Naive B cell (primary cell): ENCODE measurements around the gene LRMDA. TPM values are rescaled to one million over a fixed set of nuclear protein-coding genes. Genes with fewer than 3 reads are reported as not detected.

ENCODE experiments used
- ATAC-seq, 2 donors: fragments of 150-1000 bp; cut with Tn5 transposase; 2 replicates each; pipeline ENCODE4 v1.10.0; 2021; ENCODE audit warnings: low read depth in 2 of 2, mild to moderate bottlenecking in 2 of 2, moderate library complexity in 2 of 2
- DNase-seq: peaks from one replicate; pipeline ENCODE4 v3.0.0; 2022
- H3K27ac Mint-ChIP-seq, 6 donors: one replicate each; pipeline ENCODE4 v1.8.0; 2020 to 2022; ENCODE audit warnings: mild to moderate bottlenecking in 6 of 6, mixed read lengths in 6 of 6, moderate library complexity in 5 of 6, inconsistent platforms in 2 of 6
- H3K27me3 Mint-ChIP-seq, 3 donors: one replicate each; pipeline ENCODE4 v1.8.0; 2021 to 2022; ENCODE audit warnings: mixed read lengths in 3 of 3, mild to moderate bottlenecking in 1 of 3
- H3K36me3 Mint-ChIP-seq, 2 donors: one replicate each; pipeline ENCODE4 v1.8.0; 2020 to 2022; ENCODE audit warnings: mixed read lengths in 2 of 2, inconsistent platforms in 1 of 2, mild to moderate bottlenecking in 1 of 2
- H3K4me1 Mint-ChIP-seq, 3 donors: one replicate each; pipeline ENCODE4 v1.8.0; 2020 to 2022; ENCODE audit warnings: mixed read lengths in 3 of 3, inconsistent platforms in 1 of 3, mild to moderate bottlenecking in 1 of 3, moderate library complexity in 1 of 3
- H3K4me3 Mint-ChIP-seq, 8 donors: one replicate each; pipeline ENCODE4 v1.8.0; 2020 to 2022; ENCODE audit warnings: mild to moderate bottlenecking in 8 of 8, mixed read lengths in 8 of 8, moderate library complexity in 8 of 8, inconsistent platforms in 2 of 8
- H3K9me3 Mint-ChIP-seq, 7 donors: one replicate each; pipeline ENCODE4 v1.8.0; 2020 to 2022; ENCODE audit warnings: mixed read lengths in 7 of 7, mild to moderate bottlenecking in 5 of 7, inconsistent platforms in 2 of 7, moderate library complexity in 1 of 7
- polyA plus RNA-seq, 6 donors: library from polyadenylated mRNA; unstranded; fragments of 300-500 nt; fragmentation: Illumina TruSeq; gene quantifications; one replicate each; pipeline ENCODE4 v1.2.3, GENCODE V29; 2021; ENCODE audit warnings: low read depth in 6 of 6

The LRMDA gene
- polyA plus RNA-seq, 6 donors from 2014 or later = 2.1 TPM; not detected in 5

DNA sequence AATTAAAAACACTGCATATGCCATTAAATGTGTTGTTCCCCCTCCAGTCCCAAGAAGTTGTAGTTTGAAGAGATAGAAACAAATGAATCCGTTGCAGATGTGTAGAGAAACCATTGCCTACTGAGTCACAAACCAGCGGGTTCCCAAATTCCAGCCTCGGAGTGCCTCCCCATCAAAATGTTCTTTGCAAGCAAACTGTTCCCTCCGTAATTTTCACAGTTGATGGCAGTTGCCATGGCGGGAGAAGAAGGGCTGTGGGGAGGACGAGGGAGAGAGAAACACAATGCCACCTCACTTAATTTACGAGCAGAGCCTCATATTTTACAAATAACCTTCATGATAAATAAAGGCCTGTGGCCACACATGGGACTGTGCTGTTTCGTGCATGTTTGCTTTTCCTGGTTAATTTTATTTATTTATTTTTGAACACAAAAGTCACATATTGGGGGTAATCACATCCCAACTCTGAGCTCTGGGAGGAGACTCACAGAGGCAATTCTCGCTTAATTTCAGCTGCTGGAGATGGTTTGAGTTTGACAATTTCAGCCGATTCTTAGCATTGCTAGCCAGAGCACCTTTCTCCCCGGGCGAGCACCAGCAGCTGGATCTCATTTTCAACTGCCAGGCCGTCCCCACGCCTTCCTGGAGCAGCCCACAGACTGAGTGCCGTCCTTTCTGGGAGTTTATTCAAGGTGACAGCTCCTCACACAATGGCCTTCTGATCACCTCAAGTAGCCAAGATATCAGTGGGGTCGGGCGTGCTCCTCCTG, 1122.0 kb downstream of the LRMDA start:
- H3K36me3 Mint-ChIP-seq = no peaks in the 10 kb centered on the region
- ATAC-seq (no peak), DNase-seq (no peak)
- H3K9me3 Mint-ChIP-seq = no peaks in the 10 kb centered on the region
- H3K27me3 Mint-ChIP-seq = peaks cover 0 to 11% (median 5%) of the 10 kb centered on the region in 3 donors
- H3K4me3 Mint-ChIP-seq = no peak overlapping the region
- no peaks in the 10 kb centered on the region for H3K4me1 Mint-ChIP-seq
- H3K27ac Mint-ChIP-seq = no peak overlapping the region

DNA sequence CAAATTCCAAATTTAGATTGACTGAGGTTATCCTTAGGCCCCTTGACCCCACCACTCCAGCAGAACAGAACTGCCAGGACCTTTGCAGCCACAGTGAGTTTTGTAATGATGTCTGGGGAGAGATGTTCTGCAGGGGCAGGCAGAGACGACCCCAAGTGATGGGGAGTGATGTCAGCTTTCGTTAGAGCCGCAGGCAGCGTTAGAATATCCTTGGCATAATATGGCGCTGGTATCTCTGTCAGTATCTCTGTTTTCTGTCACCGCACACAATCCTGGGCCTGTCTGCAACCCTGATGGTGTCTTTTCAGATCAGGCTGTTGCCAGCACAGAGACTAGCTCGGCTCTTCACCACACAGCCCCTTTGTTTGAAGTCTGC, 1122.6 kb downstream of the LRMDA start:
- H3K27me3 Mint-ChIP-seq = peaks cover 0 to 6% (median 2%) of the 10 kb centered on the region in 3 donors
- no peak overlapping the region for H3K4me3 Mint-ChIP-seq
- no peaks in the 10 kb centered on the region for H3K9me3 Mint-ChIP-seq
- DNase-seq (no peak), ATAC-seq (no peak)
- no peak overlapping the region for H3K27ac Mint-ChIP-seq
- H3K4me1 Mint-ChIP-seq = no peaks in the 10 kb centered on the region
- no peaks in the 10 kb centered on the region for H3K36me3 Mint-ChIP-seq

DNA sequence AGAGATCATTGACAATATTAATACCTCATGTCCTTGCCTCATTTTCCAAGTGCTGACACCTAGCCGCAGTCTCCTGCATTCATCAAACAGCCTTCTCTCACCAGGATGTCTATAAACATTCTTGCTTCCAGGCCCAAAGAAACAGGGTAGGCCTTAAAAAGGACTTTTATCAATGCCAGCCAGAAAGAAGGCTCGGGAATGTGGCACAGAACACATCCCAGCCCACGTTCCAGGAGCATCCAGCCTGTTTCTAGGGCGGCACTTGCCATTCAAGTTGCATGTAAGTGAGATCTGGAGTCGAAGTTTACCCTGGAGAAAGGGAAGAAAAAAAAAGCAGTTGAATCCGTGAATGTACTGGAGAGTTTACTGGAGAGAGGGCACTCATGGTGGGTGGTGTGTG, 1123.1 kb downstream of the LRMDA start:
- peaks cover 0 to 2% (median 0%) of the 10 kb centered on the region in 3 donors for H3K27me3 Mint-ChIP-seq
- DNase-seq = no peak
- no peak overlapping the region for H3K4me3 Mint-ChIP-seq
- no peaks in the 10 kb centered on the region for H3K4me1 Mint-ChIP-seq
- H3K36me3 Mint-ChIP-seq = no peaks in the 10 kb centered on the region
- no peak overlapping the region for H3K27ac Mint-ChIP-seq
- H3K9me3 Mint-ChIP-seq = no peaks in the 10 kb centered on the region
- no peak for ATAC-seq

DNA sequence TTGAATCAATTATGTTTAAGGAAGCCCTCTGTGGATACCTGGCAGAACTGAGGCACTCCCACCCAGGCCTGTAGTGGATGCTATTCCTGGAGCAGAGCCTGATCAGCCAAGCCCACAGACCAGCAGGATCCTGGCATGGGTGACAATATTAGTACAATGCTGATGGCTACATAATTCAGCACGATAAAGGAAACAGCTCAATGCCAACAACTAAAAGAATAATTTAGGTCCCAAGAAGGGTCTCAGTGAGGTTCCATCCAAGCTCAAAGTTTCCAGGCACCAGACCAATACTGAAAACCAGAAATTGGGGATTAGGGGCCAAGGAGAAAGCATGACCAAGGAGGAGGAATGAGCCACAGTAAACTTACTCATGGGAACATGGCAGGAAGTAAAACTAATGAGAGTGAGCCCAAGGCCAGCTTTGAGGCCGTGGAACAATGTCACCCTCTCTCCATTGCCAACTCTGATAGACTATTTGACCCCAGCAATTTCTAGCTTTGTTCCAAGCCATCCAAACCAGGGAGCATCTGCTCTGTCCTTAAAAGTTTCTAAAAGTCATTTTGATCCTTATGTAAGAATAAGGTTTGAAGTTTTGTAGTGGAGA, 1123.7 kb downstream of the LRMDA start:
- Mint-ChIP-seq H3K27ac (no peak overlapping the region), H3K36me3 (no peaks in the 10 kb centered on the region), H3K9me3 (no peaks in the 10 kb centered on the region), H3K27me3 (no peaks in the 10 kb centered on the region), H3K4me3 (no peak overlapping the region), H3K4me1 (no peaks in the 10 kb centered on the region)
- DNase-seq (no peak), ATAC-seq (no peak)

DNA sequence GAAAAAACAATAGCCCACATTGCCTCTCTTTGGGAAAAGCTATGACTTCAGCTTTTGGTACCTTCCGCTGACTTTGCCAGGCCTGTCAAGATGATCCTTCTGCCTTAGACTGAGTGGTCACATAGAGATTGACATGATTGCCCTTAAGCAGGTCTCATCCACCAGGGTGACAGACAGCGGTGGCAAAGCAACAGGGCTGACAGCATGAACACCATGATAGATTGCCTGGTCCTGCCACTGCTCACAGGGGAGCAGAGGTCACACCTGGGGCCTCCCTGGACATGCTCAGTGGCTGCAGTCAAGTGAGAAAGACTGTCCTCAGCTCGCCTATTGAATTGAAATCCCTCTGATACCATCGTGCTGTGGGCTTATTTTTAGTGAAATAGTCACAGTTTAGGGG, 1125.9 kb downstream of the LRMDA start:
- H3K36me3 Mint-ChIP-seq = no peaks in the 10 kb centered on the region
- no peaks in the 10 kb centered on the region for H3K4me1 Mint-ChIP-seq
- peaks cover 0 to 1% (median 0%) of the 10 kb centered on the region in 7 donors for H3K9me3 Mint-ChIP-seq
- no peak overlapping the region for H3K4me3 Mint-ChIP-seq
- DNase-seq = no peak
- no peak for ATAC-seq
- peaks cover 0 to 6% (median 0%) of the 10 kb centered on the region in 3 donors for H3K27me3 Mint-ChIP-seq
- H3K27ac Mint-ChIP-seq = no peak overlapping the region

DNA sequence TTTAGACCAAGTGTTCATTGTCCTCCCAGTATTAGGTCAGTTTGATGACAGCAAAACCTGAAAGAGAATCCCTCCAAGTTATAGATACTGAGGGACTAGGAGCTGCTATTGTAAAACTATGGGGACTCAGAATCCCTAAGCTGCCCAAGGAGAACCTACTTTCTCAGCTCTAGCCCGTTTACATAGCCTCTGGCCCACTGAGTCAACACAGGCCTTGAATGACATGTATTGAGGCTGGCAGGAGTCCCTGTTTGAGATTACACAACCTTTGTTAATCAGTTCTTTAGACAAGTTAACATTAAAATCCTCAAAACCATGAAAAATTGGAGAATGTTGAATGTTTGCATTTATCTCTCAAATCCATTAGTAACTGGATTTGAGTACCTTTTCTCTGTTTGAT, 1127.2 kb downstream of the LRMDA start:
- ATAC-seq (no peak), DNase-seq (no peak)
- no peaks in the 10 kb centered on the region for H3K36me3 Mint-ChIP-seq
- H3K4me3 Mint-ChIP-seq = no peak overlapping the region
- H3K9me3 Mint-ChIP-seq = peaks cover 0 to 1% (median 0%) of the 10 kb centered on the region in 7 donors
- H3K4me1 Mint-ChIP-seq = no peaks in the 10 kb centered on the region
- H3K27ac Mint-ChIP-seq = no peak overlapping the region
- peaks cover 0 to 6% (median 0%) of the 10 kb centered on the region in 3 donors for H3K27me3 Mint-ChIP-seq

DNA sequence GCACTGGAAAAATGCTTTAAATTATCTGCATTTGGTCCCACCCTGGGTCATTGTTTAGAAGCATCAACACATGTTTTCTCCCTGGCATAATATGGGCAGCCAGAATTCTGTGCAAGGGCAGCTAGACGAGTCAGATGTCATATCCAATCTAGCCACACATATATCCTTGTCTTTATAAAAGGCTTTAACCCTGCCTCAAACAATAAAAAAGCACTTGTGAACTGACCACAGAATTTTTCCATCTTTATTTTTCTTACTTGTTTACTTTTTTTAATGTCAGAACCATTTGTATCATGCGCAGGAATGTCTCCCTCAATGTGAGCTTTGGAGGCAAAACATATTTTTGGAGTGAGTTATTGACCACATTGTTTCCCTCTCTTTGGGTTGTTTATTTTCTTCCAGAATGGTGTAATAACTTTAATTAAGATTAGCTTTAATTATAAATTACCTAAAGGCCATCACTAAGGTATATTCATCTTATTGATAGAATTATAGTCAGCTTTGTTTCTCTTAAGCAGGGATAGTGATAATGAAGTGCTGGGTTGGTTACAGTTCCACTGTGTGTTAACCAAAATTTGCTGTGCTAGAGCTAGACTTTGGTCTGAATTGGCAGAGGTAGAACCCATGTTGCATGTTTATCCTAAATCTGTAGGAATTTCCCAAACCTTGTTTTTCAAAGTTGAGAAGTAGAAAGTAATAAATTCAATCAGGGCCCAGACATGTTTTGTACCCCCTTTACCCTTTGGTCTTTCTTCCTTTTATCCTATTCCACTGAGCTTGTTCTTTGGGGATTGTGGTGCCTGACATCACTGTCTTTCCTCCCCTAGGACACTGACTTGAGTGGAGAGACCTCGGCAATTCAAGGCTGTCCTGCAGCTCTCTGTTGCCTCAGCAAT, 1127.8 kb downstream of the LRMDA start:
- H3K4me1 Mint-ChIP-seq = no peaks in the 10 kb centered on the region

DNA sequence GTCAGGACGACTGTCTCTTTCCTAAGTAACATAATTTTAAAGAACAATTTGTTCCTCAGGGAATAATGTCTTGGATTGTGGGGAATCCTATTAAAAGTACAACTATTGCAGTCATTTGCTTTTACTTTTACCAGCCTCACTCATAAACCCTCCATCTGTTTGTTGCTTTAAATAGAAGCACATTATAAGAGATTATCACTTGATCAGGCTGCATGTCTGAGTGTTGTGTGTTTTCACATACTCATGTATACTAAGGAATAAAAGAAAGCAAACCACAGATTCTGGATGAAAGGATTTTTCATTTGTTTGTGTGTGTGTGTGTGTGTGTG, 1128.4 kb downstream of the LRMDA start:
- Mint-ChIP-seq H3K4me3 (no peak overlapping the region), H3K4me1 (no peaks in the 10 kb centered on the region), H3K9me3 (peaks cover 0 to 1% (median 0%) of the 10 kb centered on the region in 7 donors), H3K27ac (no peak overlapping the region), H3K27me3 (peaks cover 0 to 6% (median 0%) of the 10 kb centered on the region in 3 donors), H3K36me3 (no peaks in the 10 kb centered on the region)
- no peak for ATAC-seq
- no peak for DNase-seq

More for the DNA sequence above, 1127.8 kb downstream of the LRMDA start:
- DNase-seq (no peak), ATAC-seq (no peak)
- Mint-ChIP-seq H3K9me3 (peaks cover 0 to 1% (median 0%) of the 10 kb centered on the region in 7 donors), H3K4me3 (no peak overlapping the region), H3K27me3 (peaks cover 0 to 6% (median 0%) of the 10 kb centered on the region in 3 donors), H3K27ac (no peak overlapping the region), H3K36me3 (no peaks in the 10 kb centered on the region)

DNA sequence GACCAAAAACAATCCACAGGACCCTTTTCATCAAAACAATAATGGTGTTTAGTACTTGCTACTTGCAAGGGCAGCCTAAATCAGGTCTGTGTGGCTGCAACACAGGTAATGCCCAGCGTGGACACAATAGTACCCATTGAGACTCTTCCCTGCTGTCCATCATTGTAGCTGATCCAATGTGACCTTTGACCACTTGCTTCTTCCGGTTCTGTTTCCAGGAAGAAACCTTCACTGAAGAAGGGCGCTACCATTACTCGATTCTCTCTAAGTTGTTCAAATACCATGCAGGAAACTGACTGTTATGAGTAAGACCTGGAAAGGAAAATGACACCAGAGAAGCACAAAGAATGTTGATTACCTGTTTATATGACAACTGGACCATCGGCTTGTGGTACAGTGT, 1128.9 kb downstream of the LRMDA start:
- H3K4me3 Mint-ChIP-seq = no peak overlapping the region
- ATAC-seq (no peak), DNase-seq (no peak)
- peaks cover 0 to 1% (median 0%) of the 10 kb centered on the region in 7 donors for H3K9me3 Mint-ChIP-seq
- no peaks in the 10 kb centered on the region for H3K4me1 Mint-ChIP-seq
- H3K27ac Mint-ChIP-seq = no peak overlapping the region
- H3K36me3 Mint-ChIP-seq = no peaks in the 10 kb centered on the region
- peaks cover 0 to 6% (median 0%) of the 10 kb centered on the region in 3 donors for H3K27me3 Mint-ChIP-seq

DNA sequence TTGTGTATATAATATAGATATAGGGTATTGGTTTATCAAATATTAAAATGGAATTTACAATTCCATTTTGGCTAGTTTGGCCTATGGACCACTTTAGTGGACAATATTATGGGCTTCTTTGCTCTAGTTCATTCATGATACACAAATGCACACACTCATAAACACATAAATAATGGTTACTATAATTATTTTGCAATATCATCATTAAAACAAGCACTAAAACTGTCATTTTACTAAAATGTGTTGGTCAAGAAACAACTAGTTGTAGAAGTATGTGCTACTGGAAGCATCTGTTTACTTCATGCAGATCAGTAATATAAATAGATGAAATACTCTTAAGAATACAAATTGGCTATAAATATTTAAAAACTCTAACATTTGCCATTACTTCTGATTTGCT, 1131.9 kb downstream of the LRMDA start:
- no peak overlapping the region for H3K27ac Mint-ChIP-seq
- DNase-seq (no peak), ATAC-seq (no peak)
- peaks cover 0 to 6% (median 0%) of the 10 kb centered on the region in 3 donors for H3K27me3 Mint-ChIP-seq
- peaks cover 0 to 3% (median 0%) of the 10 kb centered on the region in 7 donors for H3K9me3 Mint-ChIP-seq
- no peaks in the 10 kb centered on the region for H3K4me1 Mint-ChIP-seq
- H3K4me3 Mint-ChIP-seq = no peak overlapping the region
- H3K36me3 Mint-ChIP-seq = no peaks in the 10 kb centered on the region

DNA sequence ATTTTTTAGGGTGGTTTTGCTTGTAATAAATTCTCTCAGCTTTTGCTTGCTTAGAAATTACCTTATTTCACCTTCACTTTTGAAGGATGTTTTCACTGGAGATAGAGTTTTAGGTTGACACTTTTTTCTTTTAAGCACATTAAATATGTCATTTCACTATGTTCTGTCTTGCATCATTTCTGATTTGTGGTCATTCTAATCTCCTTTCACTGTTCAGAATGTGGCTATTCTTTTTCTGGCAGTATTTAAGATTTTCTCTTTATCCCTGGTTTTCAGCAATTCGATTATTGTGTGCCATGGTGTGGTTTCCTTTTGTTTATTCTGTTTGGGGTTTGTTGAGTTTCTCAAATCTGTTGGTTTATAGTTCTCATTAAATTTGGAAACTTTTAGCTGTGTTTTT, 1140.6 kb downstream of the LRMDA start:
- H3K27me3 Mint-ChIP-seq = peaks cover 0 to 4% (median 0%) of the 10 kb centered on the region in 3 donors
- no peak overlapping the region for H3K27ac Mint-ChIP-seq
- ATAC-seq (no peak), DNase-seq (no peak)
- no peaks in the 10 kb centered on the region for H3K36me3 Mint-ChIP-seq
- H3K4me1 Mint-ChIP-seq = no peaks in the 10 kb centered on the region
- no peak overlapping the region for H3K4me3 Mint-ChIP-seq
- peaks cover 0 to 10% (median 4%) of the 10 kb centered on the region in 7 donors for H3K9me3 Mint-ChIP-seq

DNA sequence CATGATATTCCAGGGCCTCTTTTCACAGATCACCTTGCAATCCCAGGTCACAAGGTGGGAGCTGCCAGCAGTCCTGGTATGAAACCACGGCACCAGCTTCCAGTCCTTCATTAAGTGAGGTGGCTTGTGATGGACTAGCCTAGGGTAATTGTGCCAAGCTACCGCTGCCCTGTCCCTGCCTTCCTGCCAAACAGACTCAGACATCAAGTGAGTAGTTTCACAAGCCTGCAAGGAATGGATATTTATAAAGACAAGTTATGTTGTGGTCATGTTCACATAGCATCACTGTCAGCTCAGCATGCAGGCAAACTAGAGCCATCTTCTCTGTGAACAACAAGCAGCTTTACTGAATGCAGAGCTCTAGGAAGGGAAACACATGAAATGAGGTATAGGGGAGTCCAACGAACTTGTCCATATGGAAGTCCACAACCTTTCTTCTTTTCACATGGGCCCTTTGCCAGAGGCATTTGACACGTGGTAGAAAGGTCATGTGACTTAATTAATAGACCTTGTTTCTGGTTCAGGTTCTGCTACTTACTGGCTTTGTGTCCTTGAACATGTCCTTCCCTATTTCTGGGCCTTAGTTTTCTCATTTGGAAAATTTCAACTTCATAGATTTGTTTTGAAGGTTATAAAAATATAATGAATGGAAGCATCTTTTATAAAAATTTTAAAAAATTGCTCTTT, 1145.0 kb downstream of the LRMDA start:
- no peak for ATAC-seq
- Mint-ChIP-seq H3K36me3 (no peaks in the 10 kb centered on the region), H3K4me1 (no peaks in the 10 kb centered on the region), H3K27ac (no peak overlapping the region), H3K4me3 (no peak overlapping the region), H3K27me3 (peaks cover 0 to 4% (median 0%) of the 10 kb centered on the region in 3 donors), H3K9me3 (peaks cover 0 to 14% (median 9%) of the 10 kb centered on the region in 7 donors)
- DNase-seq = no peak

DNA sequence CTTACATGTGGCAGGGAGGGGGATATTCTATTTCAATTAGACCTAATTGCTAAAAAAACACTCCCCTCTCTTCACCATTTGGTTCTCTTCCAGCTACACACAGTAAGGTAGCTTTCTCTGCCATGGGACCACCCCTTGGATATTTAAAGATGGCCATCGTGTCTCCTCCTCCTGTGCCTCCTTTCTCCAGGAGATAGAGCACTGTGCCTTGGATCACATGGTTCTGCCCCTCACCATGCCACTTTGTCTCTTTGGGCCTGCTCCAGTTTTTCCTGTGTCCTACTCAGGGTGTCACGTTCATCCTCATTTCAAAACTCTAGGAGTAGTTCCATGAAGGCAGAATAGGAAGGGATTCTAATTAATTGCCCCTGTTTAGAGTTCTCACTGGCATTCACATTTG, 1146.0 kb downstream of the LRMDA start:
- Mint-ChIP-seq H3K9me3 (peaks cover 0 to 15% (median 9%) of the 10 kb centered on the region in 7 donors), H3K27me3 (peaks cover 0 to 4% (median 0%) of the 10 kb centered on the region in 3 donors), H3K36me3 (no peaks in the 10 kb centered on the region), H3K4me1 (no peaks in the 10 kb centered on the region), H3K27ac (no peak overlapping the region), H3K4me3 (peak overlapping the region in 1 of 8 donors; percentile 35)
- no peak for ATAC-seq
- no peak for DNase-seq
